CD4-positive, alpha-beta T cell treated with Interleukin-4 for 4 hours (primary cell): Measurements from ENCODE around the gene DPH2.

Experiments used
- DNase-seq: peaks from one replicate; pipeline ENCODE4 v3.0.0-alpha.2; 2020

DPH2 gene

GRCh38 chr1:44008259-44008658, 38.4 kb downstream of the DPH2 start:
- no peak for DNase-seq

GRCh38 chr1:44010935-44011471, 41.2 kb downstream of the DPH2 start:
- no peak for DNase-seq

GRCh38 chr1:44012404-44012803, 42.6 kb downstream of the DPH2 start:
- DNase-seq = no peak

DNA sequence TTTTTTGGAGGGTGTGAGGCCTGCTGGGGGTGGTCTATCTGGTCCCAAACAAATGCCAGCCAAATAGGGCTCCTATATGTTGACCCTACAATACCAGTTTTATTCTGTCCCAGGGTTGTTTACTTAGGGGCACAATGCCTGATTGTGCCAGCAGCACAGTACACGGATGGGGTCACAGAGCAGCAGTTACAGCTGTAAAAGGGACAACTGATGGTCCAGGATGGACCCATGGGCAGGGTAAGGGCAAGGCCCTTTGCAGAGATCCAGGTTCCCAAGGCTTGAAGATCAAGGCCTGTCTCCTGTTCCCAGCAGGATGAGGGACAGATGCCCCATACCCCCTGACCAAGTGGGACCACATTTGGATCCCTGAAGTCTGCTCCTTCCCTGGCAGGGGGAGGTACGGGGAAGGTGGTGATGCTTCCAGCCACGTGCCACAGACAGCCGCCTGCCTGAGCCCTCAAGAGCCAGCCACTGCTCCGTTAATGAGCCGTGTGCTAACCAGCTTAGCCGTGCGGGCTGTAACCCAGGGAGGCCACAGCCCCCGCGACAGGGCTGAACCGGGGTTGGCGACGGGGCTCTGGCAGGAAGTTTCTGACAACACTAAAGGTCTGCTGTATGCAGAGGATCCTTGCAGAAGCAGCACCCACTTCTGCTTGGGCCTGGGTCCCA, 43.3 kb downstream of the DPH2 start:
- DNase-seq = no peak

- DNase-seq = no peak
Observed at GRCh38 chr1:44013949-44014348, 44.1 kb downstream of the DPH2 start.

- DNase-seq = no peak
Observed at GRCh38 chr1:44014365-44015104, 44.7 kb downstream of the DPH2 start.

GRCh38 chr1:44015206-44015605, 45.4 kb downstream of the DPH2 start:
- no peak for DNase-seq

DNA sequence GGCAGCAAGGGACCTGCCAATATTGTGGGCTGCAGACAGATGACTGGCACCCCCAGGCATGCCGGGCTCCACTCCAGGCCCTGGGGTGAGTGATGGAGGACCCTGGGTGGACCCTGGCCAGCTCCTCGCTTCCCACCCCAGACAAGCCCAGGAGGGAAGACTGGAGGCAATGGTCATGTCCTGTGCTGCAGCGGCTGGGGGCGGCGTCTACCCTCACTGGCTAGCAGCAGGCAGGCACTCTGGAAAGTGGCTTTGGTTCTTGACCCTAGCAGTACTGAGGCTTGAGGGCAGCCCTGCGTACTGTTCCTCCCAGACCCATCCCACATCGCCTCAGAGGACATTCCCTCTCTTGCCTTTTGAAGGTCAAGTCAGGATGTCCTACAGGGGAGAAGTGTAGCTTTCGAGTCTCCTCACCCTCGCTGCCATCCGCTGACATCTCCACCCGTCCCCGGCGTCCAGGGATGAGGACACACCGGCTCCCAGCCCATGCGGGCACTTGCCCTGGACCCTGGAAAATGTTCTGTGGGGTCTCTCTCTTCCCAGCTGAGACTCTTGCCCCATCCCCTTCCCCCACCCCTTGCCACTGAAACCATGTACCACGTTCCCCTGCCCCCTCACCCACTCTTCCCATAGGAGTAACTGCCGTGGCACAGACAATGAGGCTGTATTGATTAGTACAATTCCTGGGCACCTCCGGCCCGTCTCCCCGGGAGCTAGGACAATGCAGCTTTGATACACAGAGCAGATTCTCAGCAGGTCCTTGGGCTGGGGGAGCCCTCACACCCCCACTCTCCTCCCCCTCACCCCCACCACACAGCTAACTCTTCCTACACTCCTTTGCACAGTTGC, 46.5 kb downstream of the DPH2 start:
- DNase-seq = no peak

DNA sequence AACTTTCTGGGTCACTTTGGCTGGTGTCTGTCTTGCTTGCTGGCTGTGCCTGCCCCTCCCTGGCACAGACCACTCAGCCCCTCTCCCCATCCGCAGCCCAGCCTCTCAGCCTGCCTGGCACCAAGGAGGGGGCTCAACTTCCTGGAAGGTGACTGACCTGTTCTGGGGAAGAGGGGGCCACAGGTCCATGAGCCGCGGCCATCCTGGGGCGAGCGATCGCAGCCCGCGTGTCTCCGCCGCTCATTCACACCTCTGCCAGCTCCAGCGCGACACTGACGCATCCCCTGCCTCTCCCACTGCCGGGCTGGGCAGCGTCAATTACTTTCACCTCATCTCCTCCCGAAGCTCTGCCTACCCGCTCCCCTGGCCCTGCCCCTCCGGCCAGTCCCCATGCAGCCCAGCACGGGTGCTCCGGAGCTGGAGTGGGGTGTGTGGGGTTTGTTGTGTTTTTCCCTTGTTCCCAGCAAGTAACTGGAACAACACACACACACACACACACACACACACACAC, 47.1 kb downstream of the DPH2 start:
- DNase-seq = no peak

- no peak for DNase-seq
Observed at GRCh38 chr1:44019466-44019948, 49.7 kb downstream of the DPH2 start.

GRCh38 chr1:44020464-44020863, 50.7 kb downstream of the DPH2 start:
- no peak for DNase-seq

GRCh38 chr1:44021156-44021555, 51.3 kb downstream of the DPH2 start:
- no peak for DNase-seq

- DNase-seq = no peak
Observed at GRCh38 chr1:44021581-44022321, 51.9 kb downstream of the DPH2 start.
